Lung microvascular endothelial cell (primary cell): ENCODE results near the gene VAV2. TPM values are rescaled to one million over a fixed set of nuclear protein-coding genes. Genes with fewer than 3 reads are reported as not detected.

ENCODE experiments used
- DNase-seq, 2 donors: peaks; one replicate each; pipeline versions ENCODE4 v3.0.0 to v3.0.0-alpha.2; 2010; ENCODE audit warnings: low read depth in 2 of 2
- total RNA-seq: library from RNA; depleted of rRNA; stranded (reverse); fragments of >200 nt; gene quantifications from 2 replicates; pipeline ENCODE4 v1.2.1, GENCODE V29; 2014

Gene VAV2
- total RNA-seq, 1 donor from 2014 or later, result 17.7 TPM

DNA sequence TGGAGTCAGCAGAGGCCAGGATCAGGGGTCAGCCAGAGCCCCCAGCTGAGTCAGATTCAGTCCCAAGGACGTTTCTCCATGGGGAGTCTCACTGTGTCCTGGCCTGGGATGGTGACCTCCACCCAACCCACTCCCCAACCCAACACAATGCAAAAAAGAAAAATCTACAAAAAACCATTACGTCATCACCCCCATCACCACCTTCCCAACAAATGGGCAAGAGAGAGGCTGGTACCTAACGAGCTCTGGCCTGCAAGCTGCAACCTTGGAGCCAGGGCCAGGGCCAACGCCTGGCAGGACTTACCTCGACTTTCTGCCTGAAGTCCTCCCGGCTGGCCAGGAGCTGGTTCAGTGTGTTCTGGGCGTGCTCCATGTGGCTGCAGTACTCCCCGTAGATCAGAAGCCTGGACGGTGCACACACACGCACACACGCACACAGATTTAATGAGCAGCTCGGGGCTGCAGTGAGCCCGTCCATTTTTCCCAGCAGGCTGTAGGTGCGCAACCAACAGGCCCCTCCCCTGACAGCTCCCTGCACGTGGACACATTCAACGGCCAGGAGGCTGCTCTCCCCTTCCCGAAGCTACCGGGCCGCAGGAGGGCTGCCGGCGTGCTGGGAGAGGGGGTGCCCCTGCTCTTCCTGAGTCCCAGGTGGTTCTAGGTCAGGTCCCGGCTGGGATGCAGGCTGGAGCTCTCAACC, 194.6 kb downstream of the VAV2 start:
- DNase-seq, result no peak

- no peak for DNase-seq
These were observed 195.6 kb downstream of the VAV2 start for GRCh38 chr9:133796562-133796961.

DNA sequence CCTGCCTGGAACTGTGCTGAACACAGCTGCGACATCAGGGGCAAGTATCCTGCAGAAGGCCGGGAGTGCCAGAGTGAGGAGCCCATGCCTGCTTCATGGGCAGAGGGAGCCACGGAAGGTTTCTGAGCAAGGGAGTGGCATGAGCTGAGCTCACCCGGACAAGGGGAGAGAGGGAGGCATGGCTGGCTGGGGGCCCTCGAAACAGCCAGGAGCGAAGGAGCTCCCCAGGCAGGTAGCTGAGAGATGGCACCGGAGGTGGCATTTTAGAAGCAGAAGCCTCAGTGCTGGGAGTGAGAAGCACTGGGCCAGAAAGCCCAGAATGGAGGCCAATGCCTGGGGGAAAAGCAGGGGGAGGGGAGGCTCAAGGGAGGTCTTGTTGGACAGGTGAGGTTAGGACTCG, 197.1 kb downstream of the VAV2 start:
- no peak for DNase-seq

DNA sequence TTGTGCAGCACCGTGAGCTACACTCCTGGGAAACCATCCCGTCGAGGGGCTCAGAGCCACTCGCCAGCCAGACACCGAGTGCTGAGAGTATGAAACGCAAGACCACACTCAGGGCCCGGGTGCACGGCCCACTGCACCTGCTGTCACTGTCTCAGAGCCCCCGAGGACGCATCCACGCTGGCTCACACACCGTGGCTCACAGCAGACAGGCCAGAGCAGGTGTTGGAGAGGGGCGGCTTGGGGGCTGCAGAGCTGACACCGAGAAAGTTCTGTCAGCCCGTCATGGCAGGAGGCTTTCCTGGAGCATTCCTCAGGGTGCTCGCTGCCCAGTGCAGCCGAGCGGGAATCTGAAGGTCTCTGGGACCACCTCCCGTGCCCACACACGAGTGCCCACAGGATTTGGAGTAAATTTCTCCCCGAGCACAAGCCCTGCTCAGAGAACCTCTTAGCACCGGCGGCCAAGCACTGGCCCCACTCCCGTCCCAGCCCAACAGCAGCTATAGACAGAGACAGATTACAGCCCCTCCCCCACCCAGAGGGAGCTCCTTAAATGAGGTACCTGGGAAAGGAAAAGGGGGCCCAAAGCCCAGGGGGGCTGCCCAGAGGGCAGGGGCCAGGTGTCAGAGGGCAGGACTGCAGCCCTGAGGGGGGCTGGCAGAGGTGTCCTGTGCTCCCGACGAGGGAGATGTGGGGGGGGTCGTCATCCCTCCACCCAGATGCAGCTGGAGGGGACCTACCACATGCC, 197.9 kb downstream of the VAV2 start:
- DNase-seq, result no peak

- DNase-seq, result no peak
These were observed 198.7 kb downstream of the VAV2 start for GRCh38 chr9:133793471-133793870.

DNA sequence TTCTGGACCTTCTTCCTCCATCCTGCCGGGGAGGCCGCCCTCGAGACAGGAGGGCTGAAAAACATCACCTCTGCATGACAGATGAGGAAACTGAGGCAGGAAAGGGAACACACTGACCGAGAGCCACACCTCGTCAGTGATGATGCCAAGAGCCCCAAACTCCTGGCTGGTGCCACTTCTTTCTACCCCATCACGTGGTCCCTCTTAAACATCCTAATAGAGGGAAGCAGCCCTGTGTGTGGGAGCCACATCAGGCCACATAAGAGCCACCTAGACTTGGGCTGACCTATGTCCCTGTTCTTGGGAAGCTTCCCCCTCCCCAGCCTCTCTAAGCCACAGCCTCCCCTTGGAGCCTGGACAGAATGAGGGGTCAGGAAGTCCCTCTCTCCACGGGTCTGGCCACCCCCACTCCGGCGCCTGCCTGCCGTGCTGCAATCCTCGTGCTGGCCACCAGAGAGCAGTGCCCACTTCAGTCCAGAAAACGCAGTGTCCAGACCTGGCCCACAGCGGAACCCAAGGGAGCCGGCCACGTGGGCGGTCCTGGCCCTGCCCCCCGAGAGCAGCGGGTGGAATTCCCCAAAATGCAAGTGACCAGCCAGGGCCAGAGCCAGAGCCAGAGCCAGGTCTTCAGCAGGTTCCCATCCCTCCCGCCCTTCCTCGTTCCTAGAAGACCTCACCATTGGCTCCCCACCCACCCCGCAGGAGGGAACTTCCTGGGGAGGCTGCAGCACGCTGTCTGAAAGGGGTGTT, 199.2 kb downstream of the VAV2 start:
- DNase-seq, result peak; percentile 73 to 79

DNA sequence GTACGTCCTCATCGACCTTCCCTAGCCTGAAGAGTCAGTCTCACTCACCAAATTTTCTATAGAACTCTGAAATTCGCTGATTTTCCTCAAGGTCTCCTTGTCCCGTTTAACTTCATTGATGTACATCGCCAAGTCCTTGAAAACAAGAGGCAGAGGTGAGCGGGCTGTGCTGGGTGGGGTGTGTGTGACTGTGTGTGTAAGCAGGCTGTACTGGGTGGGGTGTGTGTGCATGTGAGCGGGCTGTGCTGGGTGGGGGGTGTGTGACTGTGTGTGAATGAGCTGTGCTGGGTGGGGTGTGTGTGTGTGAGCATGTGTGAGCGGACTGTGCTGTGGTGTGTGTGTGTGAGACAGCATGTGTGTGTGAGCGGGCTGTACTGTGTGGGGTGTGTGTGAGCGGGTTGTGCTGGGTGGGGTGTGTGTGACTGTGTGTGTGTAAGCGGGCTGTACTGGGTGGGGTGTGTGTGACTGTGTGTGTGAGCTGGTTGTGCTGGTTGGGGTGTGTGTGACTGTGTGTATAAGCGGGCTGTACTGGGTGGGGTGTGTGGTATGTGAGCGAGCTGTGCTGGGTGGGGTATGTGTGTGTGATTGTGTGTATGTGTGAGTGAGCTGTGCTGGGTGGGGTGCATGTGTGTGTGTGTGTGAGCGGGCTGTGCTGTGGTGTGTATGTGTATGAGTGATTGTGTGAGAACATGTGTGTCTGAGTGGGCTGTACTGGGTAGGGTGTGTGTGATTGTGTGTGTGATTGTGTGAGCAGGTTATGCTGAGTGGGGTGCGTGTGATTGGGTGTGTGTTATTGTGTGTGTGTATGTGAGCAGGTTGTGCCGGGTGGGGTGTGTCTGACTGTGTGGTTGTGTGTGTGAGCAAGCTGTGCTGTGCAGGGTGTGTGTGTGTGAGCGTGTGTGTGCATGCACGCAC, 200.1 kb downstream of the VAV2 start:
- DNase-seq, result no peak

GRCh38 chr9:133791069-133791468, 201.1 kb downstream of the VAV2 start:
- DNase-seq, result no peak

DNA sequence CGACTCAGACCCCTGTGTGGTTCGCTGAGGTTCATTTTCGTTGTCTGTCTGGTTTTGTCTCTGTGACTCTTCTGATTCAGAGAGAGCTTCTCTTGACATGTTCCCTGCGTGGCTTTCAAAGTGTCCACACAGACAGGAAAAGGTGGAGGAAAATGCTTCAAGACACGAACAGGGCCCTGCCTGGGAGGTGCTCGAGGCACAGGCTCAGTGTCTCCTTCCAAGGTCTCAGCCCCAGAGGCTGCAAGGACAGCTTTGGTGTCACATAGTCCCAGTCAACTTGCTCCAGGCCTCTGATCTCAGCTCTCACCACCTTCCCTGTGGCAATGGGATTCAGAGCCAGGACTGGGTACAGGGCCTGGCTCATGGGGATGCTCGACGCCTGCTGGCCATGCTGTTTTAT, 202.3 kb downstream of the VAV2 start:
- DNase-seq, result peak in 1 of 2 donors; percentile 9

- peak; percentile 63 to 94 for DNase-seq
These were observed 203.1 kb downstream of the VAV2 start for GRCh38 chr9:133788819-133789717.

GRCh38 chr9:133788045-133788818, 203.9 kb downstream of the VAV2 start:
- DNase-seq, result no peak

- peak; percentile 22 to 69 for DNase-seq
These were observed 204.4 kb downstream of the VAV2 start for GRCh38 chr9:133787754-133788025.

DNA sequence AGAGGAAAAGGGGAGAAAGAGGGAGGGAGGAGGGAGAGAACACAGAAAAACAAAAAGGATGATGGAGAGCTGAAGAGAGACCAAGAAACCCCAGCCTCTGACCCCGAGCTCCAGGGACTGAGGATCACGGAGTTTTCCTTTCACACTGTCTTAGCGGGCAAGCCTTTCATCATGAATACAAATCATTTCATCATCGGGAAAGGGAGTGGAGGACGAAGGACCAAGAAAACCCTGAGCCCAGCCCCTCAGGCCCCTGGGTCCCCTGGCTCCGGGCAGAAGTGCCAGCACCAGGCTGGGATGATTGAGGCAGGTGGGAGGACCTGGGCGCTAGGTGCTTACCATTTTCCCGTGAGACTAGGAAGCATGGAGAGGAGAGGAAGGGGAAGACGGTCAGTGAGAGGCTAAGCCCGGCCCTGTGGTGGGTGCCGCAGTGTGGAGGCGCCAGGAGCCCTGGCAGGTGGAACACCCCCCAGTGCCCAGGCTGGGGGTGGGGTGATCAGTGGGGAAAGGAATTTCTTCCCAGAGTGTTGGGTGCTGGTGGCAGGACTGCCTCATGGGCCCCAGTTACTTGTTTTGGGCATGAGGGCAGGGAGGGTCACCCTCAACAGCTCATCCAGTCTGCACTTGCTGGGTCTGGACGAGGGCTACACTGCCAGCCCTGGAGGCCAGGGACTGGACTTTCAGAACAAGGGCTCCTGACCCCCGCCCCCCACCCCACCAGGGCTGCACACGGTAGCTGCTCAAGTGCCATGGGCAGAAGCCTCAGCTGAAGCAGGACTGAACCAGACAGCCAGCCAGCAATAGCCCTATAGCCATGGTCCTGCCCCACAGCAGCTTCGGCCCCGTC, 205.0 kb downstream of the VAV2 start:
- no peak for DNase-seq

- DNase-seq, result no peak
These were observed 205.8 kb downstream of the VAV2 start for GRCh38 chr9:133786371-133786753.

DNA sequence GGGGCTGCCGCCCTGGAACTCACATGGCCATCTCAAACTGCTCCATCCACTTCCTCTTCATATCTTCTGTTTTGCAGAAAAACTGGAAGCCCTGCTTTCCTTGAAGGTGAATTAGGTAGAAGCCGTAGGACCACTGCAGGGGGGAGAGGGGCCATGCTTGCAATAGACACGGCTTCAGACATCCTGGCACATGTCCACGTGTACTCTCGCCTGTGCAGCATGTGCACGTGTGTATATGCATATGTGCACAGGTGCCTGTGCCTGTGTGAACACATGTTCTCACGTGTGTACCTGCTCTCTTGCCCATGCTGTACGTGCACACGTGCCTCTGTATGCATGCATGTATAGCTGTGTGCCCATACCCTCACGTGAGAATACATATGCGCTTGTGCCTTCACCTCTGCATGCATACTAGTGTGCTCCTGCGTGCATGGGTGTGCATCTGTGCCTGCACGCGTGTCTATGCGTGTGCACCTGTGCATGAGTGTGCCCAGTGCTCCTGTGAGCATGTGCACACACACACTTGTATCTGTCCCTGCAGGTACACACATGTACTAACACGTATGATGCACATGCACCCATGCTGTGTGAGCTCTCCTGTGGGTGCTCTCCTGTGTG, 206.3 kb downstream of the VAV2 start:
- DNase-seq, result no peak

DNA sequence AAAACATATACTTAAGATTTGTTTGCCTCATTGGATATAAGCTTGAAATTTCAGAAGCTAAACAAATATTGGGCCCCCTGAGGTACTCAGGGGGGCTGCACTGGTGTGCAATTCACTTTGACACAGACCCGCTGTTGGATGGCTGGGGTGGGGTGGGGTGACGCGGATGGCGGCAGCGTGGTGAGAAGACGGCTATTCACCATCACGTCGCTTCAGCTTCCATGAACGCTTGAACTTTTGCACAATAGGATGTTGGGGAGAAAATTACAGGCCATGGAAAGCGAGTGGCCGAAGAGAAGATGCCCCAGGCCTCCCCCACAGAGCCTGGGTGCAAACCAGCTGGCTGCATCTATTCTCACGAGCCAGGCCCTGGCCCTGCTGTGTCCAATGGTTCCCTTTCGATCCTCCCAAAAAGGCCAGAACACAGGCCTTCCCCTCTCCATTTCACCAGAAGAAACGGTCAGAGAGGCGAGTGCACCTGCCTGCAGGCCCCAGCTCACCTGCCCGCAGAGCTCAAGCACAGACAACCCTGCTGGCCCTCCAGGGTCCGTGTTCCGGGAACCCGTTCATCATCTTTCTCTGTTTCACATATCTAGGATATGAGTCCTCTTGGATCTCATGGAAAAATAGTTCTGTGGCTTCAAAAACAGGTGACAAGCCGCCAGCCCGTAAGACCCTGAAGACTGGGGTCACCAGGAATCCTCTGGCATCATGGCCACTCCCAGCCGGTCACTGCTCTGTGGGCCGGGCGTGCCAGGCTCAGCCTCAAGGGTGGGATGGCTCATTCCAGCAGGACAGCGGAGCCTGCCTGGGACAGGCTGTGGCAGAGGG, 207.2 kb downstream of the VAV2 start:
- DNase-seq, result no peak

GRCh38 chr9:133783331-133783731, 208.8 kb downstream of the VAV2 start:
- DNase-seq, result no peak
